ENCODE data around the gene LRMDA. TPM values are rescaled to one million over a fixed set of nuclear protein-coding genes. Genes with fewer than 3 reads are reported as not detected.

Gene LRMDA
- total RNA-seq, 2 experiments from 2014 or later, result not detected

DNA sequence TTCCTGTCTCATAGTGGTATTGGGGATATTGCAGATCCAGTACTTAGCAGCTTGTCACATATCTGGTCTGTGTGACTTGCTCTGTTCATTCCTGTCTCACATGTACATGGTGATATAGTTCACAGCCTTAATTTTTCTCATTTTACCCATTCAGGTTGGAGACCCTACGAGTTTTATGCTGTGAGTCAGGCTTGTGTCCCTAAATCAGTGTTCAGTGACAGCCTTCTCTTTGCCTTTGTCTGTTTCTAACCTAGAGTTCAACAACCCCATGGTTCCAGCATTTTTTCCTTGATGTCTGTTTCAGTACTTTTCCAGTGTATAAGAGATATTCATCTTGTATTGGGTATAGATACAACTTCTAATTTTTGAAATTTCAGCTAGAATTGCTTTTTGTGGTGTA is 1016.2 kb downstream of the LRMDA start:
- ChIA-PET POLR2A (no interaction called here), CTCF (ENCODE audit: unreplicated experiment) (no interaction called here)
- no peak overlapping the region for H3K4me2 ChIP-seq (ENCODE audit: low read length)
- intact Hi-C loops (cut with micrococcal nuclease; ENCODE audit: unreplicated experiment), result no loop called here
- no peak for TF ChIP-seq EZH2phosphoT487 (IDR thresholded peaks at IDR 0.05; ENCODE audit: borderline replicate concordance, low read depth, low read length)
- TF ChIP-seq, protein P1, sequence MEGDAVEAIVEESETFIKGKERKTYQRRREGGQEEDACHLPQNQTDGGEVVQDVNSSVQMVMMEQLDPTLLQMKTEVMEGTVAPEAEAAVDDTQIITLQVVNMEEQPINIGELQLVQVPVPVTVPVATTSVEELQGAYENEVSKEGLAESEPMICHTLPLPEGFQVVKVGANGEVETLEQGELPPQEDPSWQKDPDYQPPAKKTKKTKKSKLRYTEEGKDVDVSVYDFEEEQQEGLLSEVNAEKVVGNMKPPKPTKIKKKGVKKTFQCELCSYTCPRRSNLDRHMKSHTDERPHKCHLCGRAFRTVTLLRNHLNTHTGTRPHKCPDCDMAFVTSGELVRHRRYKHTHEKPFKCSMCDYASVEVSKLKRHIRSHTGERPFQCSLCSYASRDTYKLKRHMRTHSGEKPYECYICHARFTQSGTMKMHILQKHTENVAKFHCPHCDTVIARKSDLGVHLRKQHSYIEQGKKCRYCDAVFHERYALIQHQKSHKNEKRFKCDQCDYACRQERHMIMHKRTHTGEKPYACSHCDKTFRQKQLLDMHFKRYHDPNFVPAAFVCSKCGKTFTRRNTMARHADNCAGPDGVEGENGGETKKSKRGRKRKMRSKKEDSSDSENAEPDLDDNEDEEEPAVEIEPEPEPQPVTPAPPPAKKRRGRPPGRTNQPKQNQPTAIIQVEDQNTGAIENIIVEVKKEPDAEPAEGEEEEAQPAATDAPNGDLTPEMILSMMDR (conservative IDR thresholded peaks at IDR 0.05; ENCODE audit: low read length), result no peak
- no TSS peak for BruUV-seq (replicated peaks)
- H3K27ac ChIP-seq (ENCODE audit: low read depth, low read length, poor library complexity, severe bottlenecking), result no peak overlapping the region
- no peaks in the 10 kb centered on the region for H4K20me1 ChIP-seq (ENCODE audit: insufficient read depth, low read length)
- no peaks in the 10 kb centered on the region for H3K9me3 ChIP-seq (ENCODE audit: low read length)
- H2AFZ ChIP-seq (ENCODE audit: low read length), result no peak overlapping the region
- no peaks in the 10 kb centered on the region for H3K4me1 ChIP-seq (ENCODE audit: insufficient read depth, low read length, poor library complexity, severe bottlenecking)
- H3K4me3 ChIP-seq (ENCODE audit: low read depth, low read length, poor library complexity, severe bottlenecking), result no peak overlapping the region
- no peaks in the 10 kb centered on the region for H3K9me2 ChIP-seq (ENCODE audit: insufficient read depth, low read length)
- no peaks in the 10 kb centered on the region for H3K36me3 ChIP-seq (ENCODE audit: insufficient read depth, low read length)
- DNase-seq (ENCODE audit: low spot score), result no peak
- no peaks in the 10 kb centered on the region for H3K79me2 ChIP-seq (ENCODE audit: insufficient read depth, low read depth, low read length)

DNA sequence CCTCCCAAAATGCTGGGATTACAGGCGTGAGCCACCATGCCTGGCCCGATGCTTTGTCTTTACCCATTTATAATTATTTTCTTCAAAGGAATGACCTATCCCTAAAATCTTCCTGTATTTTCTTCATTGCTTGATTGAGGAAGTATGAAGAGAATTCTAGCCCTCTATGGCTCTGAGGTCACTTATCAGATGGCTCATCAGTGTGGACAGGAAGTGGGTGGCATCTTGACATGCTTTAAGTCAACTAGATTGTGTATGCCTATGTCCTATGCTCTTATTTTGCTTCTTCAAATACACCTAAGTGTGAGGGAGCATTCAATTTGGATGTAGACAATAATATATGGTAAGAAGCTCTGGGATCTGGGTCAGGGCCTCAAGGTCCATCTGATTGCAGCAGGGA is 1020.5 kb downstream of the LRMDA start:
- H3K4me3 ChIP-seq (ENCODE audit: low read depth, low read length, poor library complexity, severe bottlenecking), result no peak overlapping the region
- intact Hi-C loops (cut with micrococcal nuclease; ENCODE audit: unreplicated experiment), result no loop called here
- no peak overlapping the region for H3K4me2 ChIP-seq (ENCODE audit: low read length)
- H3K4me1 ChIP-seq (ENCODE audit: insufficient read depth, low read length, poor library complexity, severe bottlenecking), result no peaks in the 10 kb centered on the region
- TF ChIP-seq, protein P1 (conservative IDR thresholded peaks at IDR 0.05; ENCODE audit: low read length), result no peak
- TF ChIP-seq EZH2phosphoT487 (IDR thresholded peaks at IDR 0.05; ENCODE audit: borderline replicate concordance, low read depth, low read length), result no peak
- no TSS peak for BruUV-seq (replicated peaks)
- no peak for DNase-seq (ENCODE audit: low spot score)
- H3K79me2 ChIP-seq (ENCODE audit: insufficient read depth, low read depth, low read length), result no peaks in the 10 kb centered on the region
- ChIA-PET CTCF (ENCODE audit: unreplicated experiment) (no interaction called here), POLR2A (no interaction called here)
- H3K36me3 ChIP-seq (ENCODE audit: insufficient read depth, low read length), result no peaks in the 10 kb centered on the region
- no peaks in the 10 kb centered on the region for H3K9me3 ChIP-seq (ENCODE audit: low read length)
- no peaks in the 10 kb centered on the region for H4K20me1 ChIP-seq (ENCODE audit: insufficient read depth, low read length)
- H2AFZ ChIP-seq (ENCODE audit: low read length), result no peak overlapping the region
- H3K9me2 ChIP-seq (ENCODE audit: insufficient read depth, low read length), result no peaks in the 10 kb centered on the region
- no peak overlapping the region for H3K27ac ChIP-seq (ENCODE audit: low read depth, low read length, poor library complexity, severe bottlenecking)

DNA sequence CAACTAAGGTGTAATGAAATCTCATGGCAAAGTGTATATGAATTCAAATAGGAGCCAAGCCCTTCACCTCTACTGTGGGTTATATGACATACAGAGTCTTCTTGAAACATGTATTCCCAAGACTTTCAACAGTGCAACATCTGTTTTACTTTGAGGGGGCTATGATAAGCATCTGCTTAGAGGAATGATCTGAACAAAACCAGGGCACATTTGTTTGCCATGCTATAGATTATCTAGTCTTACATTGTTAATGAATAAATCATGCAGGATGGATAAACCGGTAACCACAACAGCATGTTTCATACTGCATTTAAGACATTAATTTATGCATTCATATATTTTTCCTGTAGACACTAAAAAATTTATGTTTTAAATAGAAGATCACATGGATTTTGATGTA is 1021.9 kb downstream of the LRMDA start:
- no TSS peak for BruUV-seq (replicated peaks)
- no peaks in the 10 kb centered on the region for H3K36me3 ChIP-seq (ENCODE audit: insufficient read depth, low read length)
- no peaks in the 10 kb centered on the region for H3K4me1 ChIP-seq (ENCODE audit: insufficient read depth, low read length, poor library complexity, severe bottlenecking)
- no peaks in the 10 kb centered on the region for H4K20me1 ChIP-seq (ENCODE audit: insufficient read depth, low read length)
- H2AFZ ChIP-seq (ENCODE audit: low read length), result no peak overlapping the region
- H3K4me3 ChIP-seq (ENCODE audit: low read depth, low read length, poor library complexity, severe bottlenecking), result no peak overlapping the region
- TF ChIP-seq, protein P1 (conservative IDR thresholded peaks at IDR 0.05; ENCODE audit: low read length), result no peak
- TF ChIP-seq EZH2phosphoT487 (IDR thresholded peaks at IDR 0.05; ENCODE audit: borderline replicate concordance, low read depth, low read length), result no peak
- H3K9me3 ChIP-seq (ENCODE audit: low read length), result no peaks in the 10 kb centered on the region
- H3K4me2 ChIP-seq (ENCODE audit: low read length), result no peak overlapping the region
- POLR2A ChIA-PET, result no interaction called here
- CTCF ChIA-PET (ENCODE audit: unreplicated experiment), result no interaction called here
- H3K79me2 ChIP-seq (ENCODE audit: insufficient read depth, low read depth, low read length), result no peaks in the 10 kb centered on the region
- DNase-seq (ENCODE audit: low spot score), result no peak
- H3K9me2 ChIP-seq (ENCODE audit: insufficient read depth, low read length), result no peaks in the 10 kb centered on the region
- no peak overlapping the region for H3K27ac ChIP-seq (ENCODE audit: low read depth, low read length, poor library complexity, severe bottlenecking)
- intact Hi-C loops (cut with micrococcal nuclease; ENCODE audit: unreplicated experiment), result no loop called here

Data from OCI-LY7 (cell line).